Endodermal cell (in vitro differentiated cells): ENCODE results near the gene SORL1. TPM values are rescaled to one million over a fixed set of nuclear protein-coding genes. Genes with fewer than 3 reads are reported as not detected.
A peak's percentile ranks its signal among the peaks of the same experiment; 100 is the strongest.

Experiments
- DNase-seq: peaks from one replicate; pipeline ENCODE4 v3.0.0-alpha.2; 2017
- H3K27ac ChIP-seq: 2 replicates; pipeline ENCODE4 v1.5.1; 2013; ENCODE audit warnings: mild to moderate bottlenecking, low read depth, low read length, moderate library complexity
- H3K27me3 ChIP-seq: 2 replicates; pipeline ENCODE4 v1.6.1; 2013; ENCODE audit warnings: mild to moderate bottlenecking, low read length, moderate library complexity; ENCODE audit not compliant: insufficient read depth, control insufficient read depth, poor library complexity, severe bottlenecking
- H3K36me3 ChIP-seq: 2 replicates; pipeline ENCODE4 v1.7.0; 2013; ENCODE audit warnings: mild to moderate bottlenecking, low read length, moderate library complexity; ENCODE audit not compliant: control insufficient read depth, insufficient read depth
- H3K4me1 ChIP-seq: one replicate; pipeline ENCODE4 v1.7.0; 2013; ENCODE audit warnings: low read length; ENCODE audit not compliant: control insufficient read depth, insufficient read depth
- H3K4me3 ChIP-seq: 2 replicates; pipeline ENCODE4 v1.5.1; 2013; ENCODE audit warnings: mild to moderate bottlenecking, low read length, moderate library complexity
- H3K9ac ChIP-seq: 2 replicates; pipeline ENCODE4 v1.6.1; 2013; ENCODE audit warnings: mild to moderate bottlenecking, low read length, moderate library complexity; ENCODE audit not compliant: poor library complexity, severe bottlenecking; ENCODE audit errors: extremely low read depth
- H3K9me3 ChIP-seq: 2 replicates; pipeline ENCODE4 v1.6.1; 2013; ENCODE audit warnings: mild to moderate bottlenecking, low read length, moderate library complexity; ENCODE audit not compliant: control insufficient read depth
- H3K27ac Mint-ChIP-seq: 2 replicates; pipeline ENCODE4 v1.8.0; 2020; ENCODE audit warnings: mixed read lengths
- H3K27me3 Mint-ChIP-seq: 2 replicates; pipeline ENCODE4 v1.8.0; 2021; ENCODE audit warnings: mild to moderate bottlenecking, mixed read lengths; ENCODE audit not compliant: insufficient read depth
- H3K36me3 Mint-ChIP-seq: 2 replicates; pipeline ENCODE4 v1.8.0; 2020; ENCODE audit warnings: low read depth, mixed read lengths
- H3K4me1 Mint-ChIP-seq: 2 replicates; pipeline ENCODE4 v1.8.0; 2020; ENCODE audit warnings: mixed read lengths
- H3K4me3 Mint-ChIP-seq: 2 replicates; pipeline ENCODE4 v1.8.0; 2020; ENCODE audit warnings: mild to moderate bottlenecking, moderate library complexity, mixed read lengths
- H3K9me3 Mint-ChIP-seq: 2 replicates; pipeline ENCODE4 v1.8.0; 2020; ENCODE audit warnings: mild to moderate bottlenecking, mixed read lengths
- WGBS, 2 experiments: methylation state at CpG; one replicate each; pipeline versions ENCODE4 v1.1.5 to v1.1.7; 2013; ENCODE audit warnings: missing lambda C conversion rate in 2 of 2, mixed read lengths in 1 of 2; ENCODE audit not compliant: insufficient coverage in 1 of 2, insufficient read length in 1 of 2; 5-methylcytosine and 5-hydroxymethylcytosine counted together
- total RNA-seq, 2 donors: library from RNA; stranded (reverse); fragmentation: NEBNext Ultra II Directional in 1 of 2; extraction: Animal tissue kit (Norgen Biotek cat#: 25700) in 1 of 2; gene quantifications; 2 replicates in 1 of 2; 3 replicates in 1 of 2; pipeline ENCODE4 v1.2.1, GENCODE V29; 2021
- TF ChIP-seq, protein P1 (sequence below): fragments of 200-600 bp; sonication (generic); conservative IDR thresholded peaks from 2 replicates; pipeline ENCODE4 v1.5.0; 2021; ENCODE audit warnings: antibody characterized with exemption, mild to moderate bottlenecking

The SORL1 gene
- total RNA-seq, 2 donors from 2014 or later: 56.4 to 57.5 TPM

DNA sequence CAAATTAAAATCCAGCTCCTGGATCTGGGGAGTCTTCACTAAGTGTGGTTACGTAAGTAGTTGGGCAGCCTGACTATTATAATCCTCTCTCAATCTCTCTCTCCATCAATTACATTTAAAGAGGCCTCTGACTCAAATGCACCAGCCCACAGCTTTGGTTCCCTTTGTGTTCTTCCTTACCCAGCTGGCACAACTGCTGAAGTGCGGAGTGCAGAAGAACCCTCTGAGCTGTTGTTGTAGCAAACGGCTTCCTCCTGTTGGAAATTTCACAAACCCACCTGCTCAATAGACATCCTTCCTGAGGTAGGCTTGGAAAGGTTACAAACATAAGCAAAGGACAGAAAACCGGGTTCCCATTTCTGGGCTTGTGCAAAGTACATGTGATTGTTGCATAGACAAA lies 17.0 kb upstream of the SORL1 start:
- no peaks in the 10 kb centered on the region for H3K9me3 Mint-ChIP-seq
- no peaks in the 10 kb centered on the region for H3K27me3 Mint-ChIP-seq
- no peaks in the 10 kb centered on the region for H3K36me3 ChIP-seq
- H3K4me1 ChIP-seq: peaks cover 7% of the 10 kb centered on the region
- H3K4me3 Mint-ChIP-seq: no peak overlapping the region
- no peak overlapping the region for H3K4me3 ChIP-seq
- peaks cover 22% of the 10 kb centered on the region for H3K4me1 Mint-ChIP-seq
- H3K27me3 ChIP-seq: no peaks in the 10 kb centered on the region
- TF ChIP-seq, protein P1, sequence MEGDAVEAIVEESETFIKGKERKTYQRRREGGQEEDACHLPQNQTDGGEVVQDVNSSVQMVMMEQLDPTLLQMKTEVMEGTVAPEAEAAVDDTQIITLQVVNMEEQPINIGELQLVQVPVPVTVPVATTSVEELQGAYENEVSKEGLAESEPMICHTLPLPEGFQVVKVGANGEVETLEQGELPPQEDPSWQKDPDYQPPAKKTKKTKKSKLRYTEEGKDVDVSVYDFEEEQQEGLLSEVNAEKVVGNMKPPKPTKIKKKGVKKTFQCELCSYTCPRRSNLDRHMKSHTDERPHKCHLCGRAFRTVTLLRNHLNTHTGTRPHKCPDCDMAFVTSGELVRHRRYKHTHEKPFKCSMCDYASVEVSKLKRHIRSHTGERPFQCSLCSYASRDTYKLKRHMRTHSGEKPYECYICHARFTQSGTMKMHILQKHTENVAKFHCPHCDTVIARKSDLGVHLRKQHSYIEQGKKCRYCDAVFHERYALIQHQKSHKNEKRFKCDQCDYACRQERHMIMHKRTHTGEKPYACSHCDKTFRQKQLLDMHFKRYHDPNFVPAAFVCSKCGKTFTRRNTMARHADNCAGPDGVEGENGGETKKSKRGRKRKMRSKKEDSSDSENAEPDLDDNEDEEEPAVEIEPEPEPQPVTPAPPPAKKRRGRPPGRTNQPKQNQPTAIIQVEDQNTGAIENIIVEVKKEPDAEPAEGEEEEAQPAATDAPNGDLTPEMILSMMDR: no peak
- H3K36me3 Mint-ChIP-seq: no peaks in the 10 kb centered on the region
- H3K9me3 ChIP-seq: no peaks in the 10 kb centered on the region
- 67 to 69% methylated on average over 3 to 4 of the region's 4 CpGs for WGBS, 2 experiments
- no peak overlapping the region for H3K27ac ChIP-seq
- no peak overlapping the region for H3K9ac ChIP-seq
- DNase-seq: peak; percentile 33
- H3K27ac Mint-ChIP-seq: no peak overlapping the region

DNA sequence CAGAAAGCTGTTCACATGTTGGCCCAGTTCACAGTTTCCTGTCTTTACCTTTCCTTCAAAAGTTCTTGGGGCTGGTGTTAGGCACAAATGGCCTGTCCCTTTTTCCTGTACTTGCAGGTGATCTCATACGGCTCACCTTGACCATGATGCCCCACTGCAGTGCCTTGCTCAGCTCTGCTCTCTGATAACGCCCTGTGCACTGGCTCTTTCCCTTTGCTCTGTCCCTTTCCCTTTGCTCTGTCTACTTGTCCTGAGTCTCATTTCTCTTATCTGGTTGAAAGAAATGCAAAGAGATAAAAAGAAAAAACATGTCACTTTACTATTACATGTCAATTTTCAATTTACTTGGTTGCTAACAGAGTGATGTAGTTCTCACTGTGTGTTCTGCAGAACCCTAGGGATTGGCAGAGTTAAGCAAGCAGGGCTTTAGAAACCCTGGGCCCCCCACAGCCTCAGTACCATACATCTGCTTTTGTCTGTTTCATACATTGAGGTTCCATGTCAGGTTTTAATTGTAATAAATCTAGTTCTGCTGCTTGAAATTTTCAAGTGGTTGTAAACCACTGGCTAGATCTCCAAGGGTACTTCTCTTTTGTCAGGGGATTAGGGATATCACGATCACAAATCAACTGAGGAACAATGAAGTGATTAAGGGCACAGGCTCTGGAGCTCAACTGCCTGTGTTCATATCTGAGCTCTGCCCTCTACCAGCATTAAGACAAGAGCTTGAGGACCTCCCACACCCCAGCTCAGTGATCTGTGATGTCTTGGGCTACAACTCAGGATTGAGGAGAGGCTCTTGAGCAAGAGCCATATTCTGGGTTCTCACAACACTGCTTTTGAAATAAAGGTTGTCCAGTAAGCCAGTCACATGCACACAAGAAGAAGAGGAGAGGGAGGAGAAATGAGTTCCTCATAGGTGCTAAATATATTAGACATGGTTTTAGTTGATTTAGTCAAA lies 16.3 kb upstream of the SORL1 start:
- TF ChIP-seq, protein P1: no peak
- Mint-ChIP-seq H3K27ac (no peak overlapping the region), H3K4me3 (no peak overlapping the region), H3K4me1 (peaks cover 22% of the 10 kb centered on the region), H3K9me3 (no peaks in the 10 kb centered on the region), H3K36me3 (no peaks in the 10 kb centered on the region), H3K27me3 (no peaks in the 10 kb centered on the region)
- Histone ChIP-seq H3K27ac (no peak overlapping the region), H3K27me3 (no peaks in the 10 kb centered on the region), H3K9ac (no peak overlapping the region), H3K36me3 (no peaks in the 10 kb centered on the region), H3K4me1 (peaks cover 7% of the 10 kb centered on the region), H3K9me3 (no peaks in the 10 kb centered on the region), H3K4me3 (no peak overlapping the region)
- DNase-seq: peak; percentile 51
- WGBS, 2 experiments: 68 to 89% methylated on average over 3 of the region's 3 CpGs

GRCh38 chr11:121437018-121437685 lies 15.0 kb upstream of the SORL1 start:
- H3K4me1 Mint-ChIP-seq: peaks cover 22% of the 10 kb centered on the region
- no peak for DNase-seq
- no peaks in the 10 kb centered on the region for H3K36me3 ChIP-seq
- H3K27ac ChIP-seq: no peak overlapping the region
- TF ChIP-seq, protein P1: no peak
- H3K27ac Mint-ChIP-seq: no peak overlapping the region
- no peaks in the 10 kb centered on the region for H3K27me3 ChIP-seq
- H3K9me3 Mint-ChIP-seq: no peaks in the 10 kb centered on the region
- H3K4me1 ChIP-seq: peaks cover 7% of the 10 kb centered on the region
- H3K9me3 ChIP-seq: no peaks in the 10 kb centered on the region
- H3K4me3 ChIP-seq: no peak overlapping the region
- no peak overlapping the region for H3K9ac ChIP-seq
- no peak overlapping the region for H3K4me3 Mint-ChIP-seq
- H3K27me3 Mint-ChIP-seq: no peaks in the 10 kb centered on the region
- no peaks in the 10 kb centered on the region for H3K36me3 Mint-ChIP-seq
